ENCODE results near the gene PCDHGB6.
"Not testable (repeated sequence)": the region's sequence is repeated elsewhere in the genome, so short reads cannot be mapped to it uniquely, and the experiment has no call there.

The PCDHGB6 gene

DNA sequence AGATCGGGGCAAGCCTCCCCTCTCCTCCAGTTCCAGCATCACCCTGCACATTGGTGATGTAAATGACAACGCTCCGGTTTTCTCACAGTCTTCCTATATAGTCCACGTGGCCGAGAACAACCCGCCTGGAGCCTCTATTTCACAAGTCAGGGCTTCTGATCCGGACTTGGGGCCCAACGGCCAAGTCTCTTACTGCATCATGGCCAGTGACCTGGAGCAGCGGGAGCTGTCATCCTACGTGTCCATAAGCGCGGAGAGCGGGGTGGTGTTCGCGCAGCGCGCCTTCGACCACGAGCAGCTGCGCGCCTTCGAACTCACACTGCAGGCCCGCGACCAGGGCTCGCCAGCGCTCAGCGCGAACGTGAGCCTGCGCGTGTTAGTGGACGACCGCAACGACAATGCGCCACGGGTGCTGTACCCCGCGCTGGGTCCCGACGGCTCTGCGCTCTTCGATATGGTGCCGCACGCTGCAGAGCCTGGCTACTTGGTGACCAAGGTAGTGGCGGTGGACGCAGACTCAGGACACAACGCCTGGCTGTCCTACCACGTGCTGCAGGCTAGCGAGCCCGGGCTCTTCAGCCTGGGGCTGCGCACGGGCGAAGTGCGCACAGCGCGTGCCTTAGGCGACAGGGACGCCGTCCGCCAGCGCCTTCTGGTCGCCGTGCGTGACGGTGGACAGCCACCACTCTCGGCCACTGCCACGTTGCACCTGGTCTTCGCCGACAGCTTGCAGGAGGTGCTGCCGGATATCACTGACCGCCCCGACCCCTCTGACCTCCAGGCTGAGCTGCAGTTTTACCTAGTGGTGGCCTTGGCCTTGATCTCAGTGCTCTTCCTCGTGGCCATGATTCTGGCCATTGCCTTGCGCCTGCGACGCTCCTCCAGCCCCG, 18.4 kb upstream of the PCDHGB6 start:
- DNase-seq: no peak

DNA sequence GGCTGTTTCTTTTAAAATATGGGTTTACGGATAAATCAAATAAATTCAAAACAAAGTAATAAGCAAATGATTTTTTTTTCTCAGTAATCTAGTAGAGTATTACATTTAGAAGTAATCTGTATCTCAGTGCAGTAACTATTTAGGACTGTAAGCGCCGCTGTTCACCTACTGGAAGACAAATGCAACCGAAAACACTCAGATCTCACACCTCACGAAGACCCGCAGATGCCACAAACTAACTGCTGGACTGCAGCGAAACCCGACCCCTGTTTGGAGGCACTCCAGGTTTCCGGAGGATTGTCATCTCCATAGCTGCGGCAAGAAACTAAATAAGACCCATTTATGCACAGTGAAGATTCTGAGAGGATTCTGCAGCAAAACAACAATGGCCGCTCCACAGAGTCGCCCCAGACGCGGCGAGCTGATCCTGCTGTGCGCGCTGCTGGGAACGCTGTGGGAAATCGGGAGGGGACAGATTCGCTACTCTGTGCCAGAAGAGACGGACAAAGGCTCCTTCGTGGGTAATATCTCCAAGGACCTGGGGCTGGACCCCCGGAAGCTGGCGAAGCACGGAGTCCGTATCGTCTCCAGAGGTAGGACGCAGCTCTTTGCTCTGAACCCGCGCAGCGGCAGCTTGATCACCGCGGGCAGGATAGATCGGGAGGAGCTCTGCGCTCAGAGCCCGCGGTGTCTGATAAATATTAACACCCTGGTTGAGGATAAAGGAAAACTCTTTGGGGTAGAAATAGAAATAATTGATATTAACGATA, 15.2 kb upstream of the PCDHGB6 start, which contains the start of gene PCDHGA8:
PCDHGA8 (plus strand) TSS at position 205 of the 770 bp plus-strand sequence; CDS start at position 386, 181 bp downstream.
- no peak for DNase-seq

- DNase-seq: no peak
Observed at GRCh38 chr5:141393267-141393666, 14.6 kb upstream of the PCDHGB6 start.

- DNase-seq: not testable (repeated sequence)
Observed at GRCh38 chr5:141394401-141395187, 13.2 kb upstream of the PCDHGB6 start.

GRCh38 chr5:141397756-141398551, 9.9 kb upstream of the PCDHGB6 start, which contains the start of gene PCDHGB5:
TSS of gene PCDHGB5 (plus strand) at chr5:141397947. CDS start at chr5:141398128, 181 bp downstream.
- DNase-seq: not testable (repeated sequence)

DNA sequence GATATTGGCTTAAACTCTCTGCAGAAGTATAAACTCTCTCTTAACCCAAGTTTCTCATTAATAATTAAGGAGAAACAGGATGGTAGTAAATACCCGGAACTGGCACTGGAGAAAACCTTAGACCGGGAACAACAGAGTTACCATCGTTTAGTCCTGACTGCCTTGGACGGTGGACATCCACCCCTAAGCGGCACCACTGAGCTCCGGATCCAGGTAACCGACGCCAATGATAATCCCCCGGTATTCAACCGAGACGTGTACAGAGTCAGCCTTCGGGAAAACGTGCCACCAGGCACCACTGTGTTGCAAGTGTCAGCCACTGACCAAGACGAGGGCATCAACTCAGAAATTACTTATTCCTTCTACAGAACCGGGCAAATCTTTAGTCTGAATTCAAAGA, 9.2 kb upstream of the PCDHGB6 start:
- DNase-seq: no peak

DNA sequence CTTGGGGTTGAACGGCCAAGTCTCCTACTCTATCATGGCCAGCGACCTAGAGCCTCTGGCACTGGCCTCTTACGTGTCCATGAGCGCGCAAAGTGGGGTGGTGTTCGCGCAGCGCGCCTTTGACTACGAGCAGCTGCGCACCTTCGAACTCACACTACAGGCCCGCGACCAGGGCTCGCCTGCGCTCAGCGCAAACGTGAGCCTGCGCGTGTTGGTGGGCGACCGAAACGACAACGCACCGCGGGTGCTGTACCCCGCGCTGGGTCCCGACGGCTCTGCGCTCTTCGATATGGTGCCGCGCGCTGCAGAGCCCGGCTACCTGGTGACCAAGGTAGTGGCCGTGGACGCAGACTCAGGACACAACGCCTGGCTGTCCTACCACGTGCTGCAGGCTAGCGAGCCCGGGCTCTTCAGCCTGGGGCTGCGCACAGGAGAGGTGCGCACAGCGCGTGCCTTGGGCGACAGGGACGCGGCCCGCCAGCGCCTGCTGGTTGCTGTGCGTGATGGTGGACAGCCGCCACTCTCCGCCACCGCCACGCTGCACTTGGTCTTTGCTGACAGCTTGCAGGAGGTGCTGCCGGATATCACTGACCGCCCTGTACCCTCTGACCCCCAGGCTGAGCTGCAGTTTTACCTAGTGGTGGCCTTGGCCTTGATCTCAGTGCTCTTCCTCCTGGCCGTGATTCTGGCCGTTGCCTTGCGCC, 8.1 kb upstream of the PCDHGB6 start:
- no peak for DNase-seq

GRCh38 chr5:141402553-141403243, 5.1 kb upstream of the PCDHGB6 start, which contains the start of gene PCDHGA9:
TSS of gene PCDHGA9 (plus strand) at chr5:141402778. CDS start at chr5:141402953, 175 bp downstream.
- DNase-seq: no peak

GRCh38 chr5:141403387-141403786, 4.4 kb upstream of the PCDHGB6 start:
- no peak for DNase-seq

- DNase-seq: no peak
Observed at GRCh38 chr5:141409598-141410306, 1.9 kb downstream of the PCDHGB6 start.

DNA sequence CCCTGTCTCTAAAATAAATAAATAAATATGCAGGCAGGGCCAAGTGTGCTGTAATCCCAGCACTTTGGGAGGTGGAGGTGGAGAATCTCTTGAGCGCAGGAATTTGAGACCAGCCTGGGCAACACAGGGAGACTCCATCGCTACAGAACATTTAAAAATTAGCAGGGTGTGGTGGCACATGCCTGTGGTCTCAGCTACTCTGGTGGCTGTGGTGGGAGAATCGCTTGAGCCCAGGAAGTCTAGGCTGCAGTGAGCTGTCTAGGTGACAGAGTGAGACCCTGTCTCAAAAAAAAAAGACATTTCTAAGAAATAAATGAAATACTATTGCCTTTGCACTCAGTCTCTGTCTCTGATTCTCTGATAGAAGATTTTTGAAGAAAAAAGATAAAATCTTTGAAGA, 3.8 kb downstream of the PCDHGB6 start:
- DNase-seq: no peak

DNA sequence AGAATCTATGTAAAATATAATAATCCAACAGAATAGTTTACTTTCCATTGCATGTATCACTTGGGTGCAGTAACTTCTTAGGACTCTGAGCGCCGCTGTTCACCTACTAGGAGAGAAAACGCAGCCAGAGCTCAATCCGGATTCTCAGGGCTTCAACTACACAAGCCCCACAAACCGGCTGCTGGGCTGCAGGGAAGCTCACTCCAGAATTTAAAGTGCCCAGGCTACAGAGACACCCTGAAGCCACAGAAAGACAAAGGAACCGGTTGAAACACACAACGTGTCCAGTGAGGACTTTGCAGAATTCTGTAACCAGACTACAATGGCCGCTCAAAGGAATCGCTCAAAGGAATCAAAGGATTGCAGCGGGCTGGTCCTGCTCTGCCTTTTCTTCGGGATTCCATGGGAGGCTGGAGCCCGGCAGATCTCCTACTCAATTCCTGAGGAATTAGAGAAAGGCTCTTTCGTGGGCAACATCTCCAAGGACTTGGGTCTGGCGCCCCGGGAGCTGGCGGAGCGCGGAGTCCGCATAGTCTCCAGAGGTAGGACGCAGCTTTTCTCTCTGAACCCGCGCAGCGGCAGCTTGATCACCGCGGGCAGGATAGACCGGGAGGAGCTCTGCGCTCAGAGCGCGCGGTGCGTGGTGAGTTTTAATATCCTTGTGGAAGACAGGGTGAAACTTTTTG, 5.2 kb downstream of the PCDHGB6 start, which contains the start of gene PCDHGA10:
PCDHGA10 (plus strand) TSS at position 134 of the 686 bp plus-strand sequence; CDS start at position 323, 189 bp downstream.
- no peak for DNase-seq

DNA sequence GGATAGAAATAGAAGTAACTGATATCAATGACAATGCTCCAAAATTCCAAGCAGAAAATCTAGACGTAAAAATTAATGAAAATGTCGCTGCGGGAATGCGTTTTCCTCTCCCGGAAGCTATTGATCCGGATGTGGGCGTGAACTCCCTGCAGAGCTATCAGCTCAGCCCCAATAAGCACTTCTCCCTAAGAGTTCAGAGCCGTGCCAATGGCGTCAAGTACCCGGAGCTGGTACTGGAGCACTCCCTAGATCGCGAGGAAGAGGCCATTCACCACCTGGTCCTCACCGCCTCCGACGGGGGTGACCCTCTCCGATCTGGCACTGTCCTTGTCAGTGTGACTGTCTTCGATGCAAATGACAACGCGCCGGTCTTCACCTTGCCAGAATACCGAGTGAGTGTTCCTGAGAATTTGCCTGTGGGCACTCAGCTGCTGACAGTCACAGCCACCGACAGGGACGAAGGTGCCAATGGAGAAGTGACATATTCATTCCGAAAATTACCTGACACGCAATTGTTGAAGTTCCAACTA, 5.8 kb downstream of the PCDHGB6 start:
- DNase-seq: no peak

DNA sequence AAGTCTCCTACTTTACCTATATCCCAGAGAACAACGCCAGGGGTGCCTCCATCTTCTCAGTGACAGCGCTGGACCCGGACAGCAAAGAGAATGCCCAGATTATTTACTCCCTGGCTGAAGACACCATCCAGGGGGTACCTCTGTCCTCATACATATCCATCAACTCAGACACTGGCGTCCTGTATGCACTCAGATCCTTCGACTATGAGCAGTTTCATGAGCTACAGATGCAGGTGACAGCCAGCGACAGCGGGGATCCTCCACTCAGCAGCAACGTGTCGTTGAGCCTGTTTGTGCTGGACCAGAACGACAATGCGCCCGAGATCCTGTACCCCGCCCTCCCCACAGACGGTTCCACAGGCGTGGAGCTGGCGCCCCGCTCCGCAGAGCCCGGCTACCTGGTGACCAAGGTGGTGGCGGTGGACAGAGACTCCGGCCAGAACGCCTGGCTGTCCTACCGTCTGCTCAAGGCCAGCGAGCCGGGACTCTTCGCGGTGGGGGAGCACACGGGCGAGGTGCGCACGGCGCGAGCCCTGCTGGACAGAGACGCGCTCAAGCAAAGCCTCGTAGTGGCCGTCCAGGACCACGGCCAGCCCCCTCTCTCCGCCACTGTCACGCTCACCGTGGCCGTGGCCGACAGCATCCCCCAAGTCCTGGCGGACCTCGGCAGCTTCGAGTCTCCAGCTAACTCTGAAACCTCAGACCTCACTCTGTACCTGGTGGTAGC, 6.9 kb downstream of the PCDHGB6 start:
- DNase-seq: not testable (repeated sequence)

GRCh38 chr5:141415275-141415618, 7.4 kb downstream of the PCDHGB6 start:
- DNase-seq: not testable (repeated sequence)

- peak; percentile 47 for DNase-seq
Observed at GRCh38 chr5:141417494-141418172, 9.8 kb downstream of the PCDHGB6 start, which contains the start of gene PCDHGB7. TSS of gene PCDHGB7 (plus strand) at chr5:141417677. CDS start at chr5:141417860, 183 bp downstream.
